IPS-15b (cell line): ENCODE results near the gene DNMT3A.

Experiments used
- H3K27me3 ChIP-seq: one replicate; pipeline ENCODE4 v1.6.1; 2013; ENCODE audit warnings: low read length; ENCODE audit not compliant: control insufficient read depth, insufficient read depth
- H3K36me3 ChIP-seq: one replicate; pipeline ENCODE4 v1.6.1; 2013; ENCODE audit warnings: low read length; ENCODE audit not compliant: control insufficient read depth, insufficient read depth
- H3K4me1 ChIP-seq: one replicate; pipeline ENCODE4 v1.6.1; 2013; ENCODE audit warnings: mild to moderate bottlenecking, low read length; ENCODE audit not compliant: control insufficient read depth, insufficient read depth
- H3K4me3 ChIP-seq: one replicate; pipeline ENCODE4 v1.5.1; 2013; ENCODE audit warnings: low read depth, low read length
- H3K9ac ChIP-seq: one replicate; pipeline ENCODE4 v1.6.1; 2013; ENCODE audit warnings: low read depth, mild to moderate bottlenecking, low read length
- H3K9me3 ChIP-seq: one replicate; pipeline ENCODE4 v1.6.1; 2013; ENCODE audit warnings: mild to moderate bottlenecking, low read length; ENCODE audit not compliant: control insufficient read depth, insufficient read depth

The DNMT3A gene

GRCh38 chr2:25246001-25246400 lies 95.7 kb downstream of the DNMT3A start:
- Histone ChIP-seq H3K4me3 (no peak overlapping the region), H3K9ac (no peak overlapping the region), H3K36me3 (peaks cover 69% of the 10 kb centered on the region), H3K4me1 (peaks cover 13% of the 10 kb centered on the region), H3K9me3 (no peaks in the 10 kb centered on the region), H3K27me3 (no peaks in the 10 kb centered on the region)

DNA sequence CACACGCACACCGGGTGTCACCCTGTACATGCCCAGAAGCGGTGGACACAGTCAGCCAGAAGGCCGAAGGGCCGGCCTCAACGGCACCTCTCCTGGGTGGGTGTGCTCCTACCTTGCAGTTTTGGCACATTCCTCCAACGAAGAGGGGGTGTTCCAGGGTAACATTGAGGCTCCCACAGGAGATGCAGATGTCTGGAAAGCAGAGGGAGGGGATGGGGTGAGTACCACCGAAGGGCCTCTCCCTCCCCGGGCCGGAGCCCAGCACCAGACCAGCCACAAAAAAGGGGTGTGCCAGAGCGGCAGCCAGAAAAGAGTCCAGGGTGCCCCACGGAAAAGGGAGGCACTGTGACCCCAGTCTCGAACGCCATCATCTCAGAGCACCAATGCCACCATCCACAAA lies 96.6 kb downstream of the DNMT3A start:
- no peak overlapping the region for H3K4me3 ChIP-seq

DNA sequence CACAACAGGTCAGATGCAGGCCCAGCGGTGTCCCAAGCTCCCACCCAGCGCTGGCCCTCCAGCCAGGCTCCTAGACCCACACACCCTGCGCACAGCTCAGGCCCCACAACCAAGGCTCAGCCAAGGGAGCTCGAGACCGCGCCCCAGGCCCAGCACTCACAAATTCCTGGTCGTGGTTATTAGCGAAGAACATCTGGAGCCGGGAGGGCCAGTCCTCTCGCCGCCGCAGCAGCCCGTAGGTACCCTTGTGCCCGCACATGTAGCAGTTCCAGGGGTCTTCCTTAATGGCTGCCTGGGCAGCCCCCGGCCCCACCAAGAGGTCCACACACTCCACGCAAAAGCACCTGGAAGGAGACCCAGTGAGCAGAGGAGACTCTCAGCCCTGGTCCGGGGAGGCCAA lies 97.7 kb downstream of the DNMT3A start:
- no peak overlapping the region for H3K4me3 ChIP-seq
- no peak overlapping the region for H3K9ac ChIP-seq
- peaks cover 89% of the 10 kb centered on the region for H3K36me3 ChIP-seq
- no peaks in the 10 kb centered on the region for H3K9me3 ChIP-seq
- no peaks in the 10 kb centered on the region for H3K27me3 ChIP-seq
- peaks cover under 1% of the 10 kb centered on the region for H3K4me1 ChIP-seq

More for the DNA sequence above, 96.6 kb downstream of the DNMT3A start:
- Histone ChIP-seq H3K9ac (no peak overlapping the region), H3K36me3 (peaks cover 78% of the 10 kb centered on the region), H3K4me1 (peaks cover 12% of the 10 kb centered on the region), H3K9me3 (no peaks in the 10 kb centered on the region), H3K27me3 (no peaks in the 10 kb centered on the region)

DNA sequence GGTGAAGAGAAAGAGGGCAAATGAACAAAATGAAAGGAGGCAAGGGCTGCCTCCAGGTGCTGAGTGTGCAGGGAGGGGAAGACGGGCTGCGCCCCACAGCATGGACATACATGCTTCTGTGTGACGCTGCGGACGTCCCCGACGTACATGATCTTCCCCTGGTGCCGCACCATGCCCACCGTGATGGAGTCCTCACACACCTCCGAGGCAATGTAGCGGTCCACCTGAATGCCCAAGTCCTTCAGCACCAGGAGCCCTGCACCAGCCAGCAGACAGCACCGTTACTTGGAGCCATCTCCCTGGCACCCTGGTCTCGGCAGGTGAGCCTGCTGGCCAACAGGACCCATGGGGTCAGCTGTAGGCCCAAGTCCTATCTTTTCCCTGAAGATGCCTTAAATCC lies 100.3 kb downstream of the DNMT3A start:
- H3K9ac ChIP-seq: no peak overlapping the region
- H3K4me1 ChIP-seq: no peaks in the 10 kb centered on the region
- H3K36me3 ChIP-seq: peaks cover 93% of the 10 kb centered on the region
- no peaks in the 10 kb centered on the region for H3K27me3 ChIP-seq
- no peak overlapping the region for H3K4me3 ChIP-seq
- H3K9me3 ChIP-seq: no peaks in the 10 kb centered on the region

DNA sequence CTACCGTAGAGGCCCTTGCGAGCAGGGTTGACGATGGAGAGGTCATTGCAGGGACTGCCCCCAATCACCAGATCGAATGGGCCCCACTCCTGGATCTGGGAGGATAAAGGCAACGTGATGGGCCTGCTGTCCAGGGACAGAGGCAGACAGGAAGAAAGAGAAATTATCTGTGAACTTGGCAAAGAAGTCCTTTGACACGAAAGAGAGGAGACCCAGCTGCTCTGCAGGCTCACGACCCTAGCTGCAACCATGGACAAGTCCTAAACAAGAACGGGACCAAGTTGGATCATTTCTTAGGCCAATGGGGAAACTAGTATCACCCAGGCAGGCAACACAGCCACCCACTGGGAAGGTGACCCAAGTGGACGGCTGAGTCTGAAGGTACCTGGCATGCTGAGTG lies 101.1 kb downstream of the DNMT3A start:
- no peaks in the 10 kb centered on the region for H3K27me3 ChIP-seq
- no peak overlapping the region for H3K9ac ChIP-seq
- no peaks in the 10 kb centered on the region for H3K9me3 ChIP-seq
- H3K36me3 ChIP-seq: peaks cover 91% of the 10 kb centered on the region
- no peak overlapping the region for H3K4me3 ChIP-seq
- no peaks in the 10 kb centered on the region for H3K4me1 ChIP-seq

GRCh38 chr2:25238920-25239319 lies 102.8 kb downstream of the DNMT3A start:
- Histone ChIP-seq H3K4me3 (no peak overlapping the region), H3K9ac (no peak overlapping the region), H3K36me3 (peaks cover 88% of the 10 kb centered on the region)

GRCh38 chr2:25237764-25238163 lies 104.0 kb downstream of the DNMT3A start:
- no peaks in the 10 kb centered on the region for H3K9me3 ChIP-seq
- no peak overlapping the region for H3K4me3 ChIP-seq
- H3K9ac ChIP-seq: no peak overlapping the region
- H3K4me1 ChIP-seq: no peaks in the 10 kb centered on the region
- peaks cover 92% of the 10 kb centered on the region for H3K36me3 ChIP-seq
- H3K27me3 ChIP-seq: no peaks in the 10 kb centered on the region

More at GRCh38 chr2:25238920-25239319, 102.8 kb downstream of the DNMT3A start:
- no peaks in the 10 kb centered on the region for H3K9me3 ChIP-seq
- H3K27me3 ChIP-seq: no peaks in the 10 kb centered on the region
- H3K4me1 ChIP-seq: no peaks in the 10 kb centered on the region

DNA sequence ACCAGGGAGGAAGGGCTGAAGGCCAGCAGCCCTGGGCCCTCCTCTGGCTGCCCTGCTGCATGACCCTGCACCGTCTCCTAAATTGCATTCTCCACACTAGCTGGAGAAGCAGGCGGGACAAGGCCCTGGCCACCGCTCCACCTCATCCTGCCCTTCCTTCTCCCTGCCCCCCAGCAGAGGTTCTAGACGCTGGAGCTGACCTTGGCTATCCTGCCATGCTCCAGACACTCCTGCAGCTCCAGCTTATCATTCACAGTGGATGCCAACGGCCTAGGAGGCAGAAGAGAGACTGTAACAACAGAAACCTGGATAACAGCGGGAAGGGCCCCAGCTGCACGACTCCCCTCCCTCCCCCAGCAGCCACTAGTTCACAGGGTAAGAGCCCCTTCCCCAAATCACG lies 105.0 kb downstream of the DNMT3A start:
- H3K9me3 ChIP-seq: no peaks in the 10 kb centered on the region
- no peaks in the 10 kb centered on the region for H3K4me1 ChIP-seq
- H3K4me3 ChIP-seq: no peak overlapping the region
- H3K36me3 ChIP-seq: peaks cover 87% of the 10 kb centered on the region
- no peaks in the 10 kb centered on the region for H3K27me3 ChIP-seq
- no peak overlapping the region for H3K9ac ChIP-seq

DNA sequence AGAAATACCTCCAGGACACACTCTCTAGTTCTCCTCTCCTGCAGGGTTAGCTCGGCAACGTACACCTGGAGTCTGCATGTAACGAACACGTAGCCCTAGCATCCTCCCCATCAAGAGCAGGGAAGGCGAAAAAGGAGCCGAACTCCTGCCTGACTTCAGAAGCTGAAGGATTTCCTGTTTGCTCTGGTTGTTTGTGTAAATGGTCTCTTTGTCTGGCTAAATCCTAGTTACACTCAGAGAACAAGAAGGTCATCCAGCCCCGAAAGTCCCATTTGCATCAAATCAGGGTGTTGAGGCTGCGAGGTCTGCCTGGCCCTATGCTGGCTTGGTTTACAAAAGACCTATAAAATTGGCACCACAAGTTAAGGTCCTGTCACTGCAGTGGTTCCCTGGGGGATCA lies 107.0 kb downstream of the DNMT3A start:
- no peak overlapping the region for H3K4me3 ChIP-seq
- H3K36me3 ChIP-seq: peaks cover 71% of the 10 kb centered on the region

GRCh38 chr2:25233916-25234605 lies 107.7 kb downstream of the DNMT3A start:
- no peaks in the 10 kb centered on the region for H3K27me3 ChIP-seq
- peaks cover 6% of the 10 kb centered on the region for H3K4me1 ChIP-seq
- no peak overlapping the region for H3K4me3 ChIP-seq
- H3K9me3 ChIP-seq: no peaks in the 10 kb centered on the region
- no peak overlapping the region for H3K9ac ChIP-seq
- peaks cover 64% of the 10 kb centered on the region for H3K36me3 ChIP-seq

More for the DNA sequence above, 107.0 kb downstream of the DNMT3A start:
- H3K9me3 ChIP-seq: no peaks in the 10 kb centered on the region
- no peak overlapping the region for H3K9ac ChIP-seq
- H3K27me3 ChIP-seq: no peaks in the 10 kb centered on the region
- H3K4me1 ChIP-seq: peaks cover 3% of the 10 kb centered on the region

DNA sequence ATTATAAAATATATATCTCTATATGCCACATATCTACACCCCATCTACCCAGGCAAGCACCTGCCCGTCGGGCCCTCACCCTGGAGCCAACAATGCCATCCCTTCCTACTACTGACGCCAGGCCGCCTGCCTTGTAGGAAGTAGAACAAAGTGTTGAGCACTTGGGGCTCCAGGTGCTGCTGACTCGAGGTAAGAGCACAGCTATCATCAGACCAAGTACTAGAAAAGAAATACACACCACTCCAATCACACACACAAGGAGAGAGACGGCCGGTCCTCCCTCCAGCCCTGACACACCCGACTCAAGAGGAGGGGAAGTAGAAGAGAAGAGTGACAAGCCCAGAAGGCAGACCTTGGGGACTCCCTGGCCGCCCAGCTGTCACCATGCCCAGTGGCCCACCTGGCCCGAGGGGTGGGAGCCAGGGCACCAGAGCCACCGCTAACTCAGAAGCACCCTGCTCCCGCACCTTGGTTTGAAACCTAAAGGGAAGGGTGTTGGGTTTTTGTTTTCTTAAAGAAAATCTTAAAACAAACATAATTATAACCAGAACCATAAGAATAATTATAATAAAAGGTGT lies 109.4 kb downstream of the DNMT3A start:
- H3K27me3 ChIP-seq: no peaks in the 10 kb centered on the region
- H3K9ac ChIP-seq: no peak overlapping the region
- peaks cover 49% of the 10 kb centered on the region for H3K36me3 ChIP-seq

GRCh38 chr2:25230948-25231311 lies 110.8 kb downstream of the DNMT3A start:
- Histone ChIP-seq H3K9me3 (no peaks in the 10 kb centered on the region), H3K27me3 (no peaks in the 10 kb centered on the region), H3K9ac (no peak overlapping the region), H3K36me3 (peaks cover 36% of the 10 kb centered on the region), H3K4me3 (no peak overlapping the region), H3K4me1 (peaks cover 14% of the 10 kb centered on the region)

More for the DNA sequence above, 109.4 kb downstream of the DNMT3A start:
- no peaks in the 10 kb centered on the region for H3K9me3 ChIP-seq
- H3K4me3 ChIP-seq: no peak overlapping the region
- H3K4me1 ChIP-seq: peaks cover 14% of the 10 kb centered on the region
